Left forelimb (tissue), 1 donor: ENCODE data around the gene NT5C2.
A peak's percentile ranks its signal among the peaks of the same experiment; 100 is the strongest.
"Not testable (repeated sequence)": the region's sequence is repeated elsewhere in the genome, so short reads cannot be mapped to it uniquely, and the experiment has no call there.

Experiments used
- DNase-seq: peaks from one replicate; pipeline ENCODE4 v3.0.0-alpha.2; 2018; ENCODE audit warnings: low spot score

NT5C2 gene

GRCh38 chr10:103202319-103202718, 9.2 kb upstream of the NT5C2 start:
- no peak for DNase-seq

- DNase-seq: no peak
Measured at GRCh38 chr10:103199488-103199887, 6.4 kb upstream of the NT5C2 start.

DNA sequence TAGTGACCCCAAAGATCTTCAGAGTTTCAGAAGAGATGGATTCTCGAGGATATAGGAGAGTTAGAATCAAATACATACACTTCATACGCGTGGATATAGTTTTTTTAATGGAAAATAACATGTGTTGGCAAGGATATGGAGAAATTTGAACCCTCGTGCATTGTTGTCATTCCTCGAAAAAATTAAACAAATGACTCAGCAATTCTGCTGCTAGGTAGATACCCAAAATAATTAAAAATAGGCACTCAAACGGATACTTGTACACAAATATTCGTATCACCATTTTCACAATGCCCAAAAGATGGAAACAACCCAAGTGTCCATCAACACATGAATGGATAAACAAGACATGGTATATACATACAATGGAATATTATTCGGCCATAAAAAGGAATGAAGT, 5.6 kb upstream of the NT5C2 start:
- no peak for DNase-seq

DNA sequence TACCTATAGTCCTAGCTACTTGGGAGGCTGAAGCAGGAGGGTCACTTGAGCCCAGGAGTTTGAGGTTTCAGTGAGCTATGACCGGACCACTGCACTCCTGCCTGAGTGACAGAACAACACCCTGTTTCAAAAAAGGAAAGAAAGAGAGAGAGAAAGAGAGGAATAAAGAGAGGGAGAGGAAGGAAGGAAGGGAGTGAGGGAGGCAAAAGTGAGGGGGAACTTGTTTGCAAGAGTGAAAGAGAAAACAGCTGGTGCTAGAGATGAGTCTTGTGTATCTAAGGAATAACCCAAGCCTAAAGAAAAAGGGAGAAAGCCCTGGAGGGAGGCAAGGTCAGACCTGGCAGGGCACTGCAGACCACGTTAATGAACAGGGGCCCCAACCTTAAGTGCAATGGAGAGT, 4.8 kb upstream of the NT5C2 start:
- DNase-seq: no peak

DNA sequence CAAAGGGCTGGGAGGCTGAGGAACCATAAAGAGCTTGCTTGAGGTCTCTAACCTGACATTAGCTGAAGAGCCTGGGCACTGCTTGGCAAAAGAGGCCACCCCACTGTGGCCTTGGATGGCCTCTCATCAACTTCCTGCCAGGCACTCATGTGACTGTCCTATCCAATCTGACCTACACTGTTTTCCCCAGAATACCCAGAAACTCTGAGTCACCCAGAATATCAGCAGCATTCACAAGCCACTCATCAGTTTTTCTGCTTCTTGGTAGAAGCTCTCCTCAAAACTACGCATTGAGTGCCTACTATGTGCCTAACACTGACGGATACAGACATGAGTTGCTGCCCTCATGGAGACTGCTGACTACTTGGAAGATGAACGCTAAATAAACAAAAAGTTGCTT, 4.1 kb upstream of the NT5C2 start:
- no peak for DNase-seq

DNA sequence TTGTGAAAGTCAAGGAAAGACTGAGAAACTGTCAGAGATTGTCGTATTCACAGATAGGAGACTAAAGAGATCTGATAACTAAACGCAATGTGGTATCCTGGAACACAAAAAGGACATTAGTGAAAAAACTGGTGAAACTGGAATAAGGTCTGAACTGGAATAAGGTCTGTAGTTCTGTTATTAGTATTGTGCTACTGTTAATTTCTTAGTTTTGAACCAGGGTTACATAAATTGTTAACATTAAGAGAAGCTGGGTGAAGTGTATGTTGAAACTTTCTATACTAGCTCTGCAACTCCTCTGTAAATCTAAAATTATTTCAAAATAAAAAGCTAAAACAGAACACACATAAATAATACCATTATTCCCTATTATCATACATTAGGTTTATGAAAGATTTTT, 3.4 kb upstream of the NT5C2 start:
- DNase-seq: no peak

DNA sequence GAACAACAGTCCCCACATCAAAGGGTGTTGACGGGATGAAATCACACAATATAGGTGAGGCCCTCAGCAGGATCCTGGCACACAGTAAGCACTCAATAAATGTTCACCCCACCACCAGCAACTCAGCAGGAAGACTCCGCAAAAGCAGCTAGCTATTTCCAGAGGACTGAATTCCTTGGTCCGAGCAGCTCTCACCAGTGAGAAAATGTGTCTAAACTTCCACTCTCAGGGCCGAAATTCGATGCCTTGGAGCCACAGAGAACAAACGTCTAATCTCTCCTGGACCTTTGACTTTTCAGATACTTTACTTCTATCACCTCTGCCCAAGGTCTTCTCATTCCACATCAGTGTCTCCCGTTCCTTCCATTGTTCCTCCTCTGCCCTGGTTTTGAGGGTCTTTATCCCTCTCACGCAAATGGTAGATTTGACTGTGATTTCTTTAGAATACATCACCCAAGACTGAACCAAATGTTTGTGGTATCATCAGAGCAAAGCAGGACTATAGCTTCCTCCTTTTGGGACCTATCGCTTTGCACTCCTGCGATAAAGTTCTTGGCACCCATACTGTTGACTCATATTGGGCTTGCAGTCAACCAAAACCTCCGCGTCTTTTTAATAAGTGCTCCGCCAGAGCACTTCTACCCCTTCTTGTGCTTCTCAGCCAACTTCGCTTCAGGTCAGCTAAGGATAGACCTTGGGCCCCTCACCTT, 903 bp upstream of the NT5C2 start:
- DNase-seq: no peak

- DNase-seq: peak; percentile 87
Measured at GRCh38 chr10:103192451-103193106, 493 bp downstream of the NT5C2 start.

- DNase-seq: no peak
Measured at GRCh38 chr10:103192089-103192450, 1.0 kb downstream of the NT5C2 start.

DNA sequence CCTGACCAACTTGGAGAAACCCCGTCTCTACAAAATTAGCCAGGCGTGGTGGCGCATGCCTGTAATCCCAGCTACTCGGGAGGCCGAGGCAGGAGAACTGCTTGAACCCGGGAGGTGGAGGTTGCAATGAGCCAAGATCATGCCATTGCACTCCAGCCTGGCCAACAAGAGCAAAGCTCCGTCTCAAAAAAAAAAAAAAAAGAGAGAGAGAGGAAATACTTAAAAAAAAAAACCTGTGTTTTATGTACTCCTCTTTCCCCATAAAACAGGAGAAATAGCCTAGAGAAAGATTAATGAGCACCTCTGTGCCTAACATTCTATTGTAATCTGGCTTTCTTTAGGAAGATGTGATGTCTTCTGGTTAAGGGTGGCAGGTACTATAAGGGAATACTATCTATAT, 1.9 kb downstream of the NT5C2 start:
- not testable (repeated sequence) for DNase-seq

GRCh38 chr10:103188853-103189252, 4.2 kb downstream of the NT5C2 start:
- no peak for DNase-seq

- no peak for DNase-seq
Measured at GRCh38 chr10:103186128-103186527, 6.9 kb downstream of the NT5C2 start.

DNA sequence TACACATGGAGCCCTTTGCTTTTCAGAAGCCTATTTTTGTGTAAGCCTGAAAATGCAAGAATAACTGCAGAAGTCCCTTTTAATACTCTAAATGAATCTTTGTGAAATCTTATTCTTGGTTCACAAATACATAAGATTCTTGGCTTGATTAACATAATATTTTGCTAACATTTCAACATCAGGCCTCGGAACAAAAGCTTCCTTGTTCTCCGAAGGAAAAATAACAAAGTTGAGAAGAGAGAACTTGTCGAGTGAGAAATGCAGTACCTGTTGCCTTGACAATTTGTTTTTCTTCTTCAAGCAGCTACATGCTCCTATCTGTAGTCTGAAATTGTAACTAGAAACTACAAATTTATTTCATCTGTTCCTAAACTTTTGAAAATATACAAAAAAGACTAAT, 8.5 kb downstream of the NT5C2 start:
- DNase-seq: no peak

GRCh38 chr10:103183991-103184451, 9.1 kb downstream of the NT5C2 start:
- DNase-seq: not testable (repeated sequence)

DNA sequence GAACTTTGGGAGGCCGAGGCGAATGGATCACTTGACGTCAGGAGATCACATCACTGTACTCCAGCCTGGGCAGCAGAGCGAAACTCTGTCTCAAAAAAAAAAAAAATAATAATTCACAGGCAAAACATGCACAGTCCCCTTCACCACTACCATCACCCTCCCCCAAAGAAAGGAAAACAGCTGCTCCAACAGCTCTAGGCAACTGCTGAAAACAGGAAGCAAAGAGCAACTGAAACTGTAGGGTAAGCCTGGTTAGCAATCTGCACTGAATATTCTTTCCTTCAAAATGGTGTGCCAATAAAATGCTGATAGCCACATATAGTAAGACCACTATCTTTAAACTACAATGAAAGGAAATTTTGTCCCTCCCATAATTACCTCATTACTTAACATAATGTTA, 11.8 kb downstream of the NT5C2 start:
- no peak for DNase-seq

- no peak for DNase-seq
Measured at GRCh38 chr10:103180491-103180890, 12.6 kb downstream of the NT5C2 start.

GRCh38 chr10:103177123-103177522, 15.9 kb downstream of the NT5C2 start:
- no peak for DNase-seq

DNA sequence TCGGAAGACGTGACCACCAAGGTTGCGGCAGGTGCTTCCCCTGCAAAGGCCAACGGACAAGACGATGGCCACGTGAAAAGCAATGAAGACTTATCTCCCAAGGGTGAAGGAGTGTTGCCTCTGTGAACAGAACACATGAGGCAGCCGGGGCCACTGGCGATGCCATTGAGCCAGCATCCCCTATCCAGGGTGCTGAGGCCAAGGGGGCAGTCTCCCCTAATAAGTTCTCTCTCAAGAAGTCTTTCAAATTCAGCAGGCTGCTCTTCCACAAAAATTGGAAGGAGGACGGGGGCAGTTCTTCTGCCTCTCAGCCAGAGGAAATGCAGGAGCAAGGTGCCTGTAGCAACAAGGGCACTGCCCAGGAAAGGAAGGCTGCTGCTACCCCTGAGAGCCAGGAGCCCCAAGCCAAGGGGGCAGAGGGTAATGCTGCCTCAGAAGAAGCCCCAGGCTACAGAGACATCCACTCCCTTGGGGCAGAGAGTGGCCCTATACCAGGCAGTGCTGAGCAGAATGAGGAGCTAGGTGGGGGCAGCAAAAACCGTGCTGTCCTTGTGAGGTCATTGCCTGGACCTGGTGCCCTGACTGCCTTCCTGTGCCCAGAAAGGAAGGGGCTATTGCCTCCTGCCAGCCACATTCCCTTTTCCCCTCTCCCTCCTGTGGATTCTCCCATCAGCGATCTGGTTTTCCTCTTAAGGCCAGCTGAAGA, 17.3 kb downstream of the NT5C2 start:
- DNase-seq: no peak

DNA sequence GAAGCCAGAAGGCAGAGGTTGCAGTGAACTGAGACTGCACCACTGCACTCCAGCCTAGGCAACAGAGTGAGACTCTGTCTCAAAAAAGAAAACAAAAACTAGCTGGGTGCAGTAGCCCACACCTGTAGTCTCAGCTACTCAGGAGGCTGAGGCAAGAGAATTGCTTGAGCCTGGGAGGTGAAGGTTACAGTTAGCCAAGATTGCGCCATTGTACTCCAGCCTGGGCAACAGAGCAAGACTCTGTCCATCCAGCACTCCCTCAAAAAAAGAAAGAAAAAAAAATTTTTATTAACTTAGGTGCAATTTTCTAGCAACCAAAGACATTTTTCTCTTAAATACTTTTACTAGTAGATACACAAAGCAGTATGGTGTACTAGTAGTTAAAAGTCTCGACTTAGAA, 18.7 kb downstream of the NT5C2 start:
- DNase-seq: not testable (repeated sequence)

DNA sequence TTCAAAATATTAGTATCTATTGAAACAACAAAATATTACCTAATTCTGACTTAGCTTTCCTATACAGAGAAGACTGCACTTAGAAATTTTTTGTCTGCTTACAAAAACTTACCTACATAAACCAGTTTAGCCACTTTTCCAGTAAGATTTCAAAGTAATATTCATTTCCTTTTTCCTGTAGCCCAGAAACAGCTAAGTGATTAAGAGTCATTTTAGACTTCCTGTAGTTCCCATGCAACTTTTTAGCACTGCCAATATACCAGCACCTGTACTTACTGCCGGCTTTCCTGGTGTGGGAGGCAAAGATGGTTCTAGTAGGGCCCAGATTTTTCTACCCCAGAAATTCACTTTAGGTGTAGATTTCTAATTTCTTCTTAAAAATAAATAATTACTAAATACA, 21.8 kb downstream of the NT5C2 start:
- DNase-seq: no peak

DNA sequence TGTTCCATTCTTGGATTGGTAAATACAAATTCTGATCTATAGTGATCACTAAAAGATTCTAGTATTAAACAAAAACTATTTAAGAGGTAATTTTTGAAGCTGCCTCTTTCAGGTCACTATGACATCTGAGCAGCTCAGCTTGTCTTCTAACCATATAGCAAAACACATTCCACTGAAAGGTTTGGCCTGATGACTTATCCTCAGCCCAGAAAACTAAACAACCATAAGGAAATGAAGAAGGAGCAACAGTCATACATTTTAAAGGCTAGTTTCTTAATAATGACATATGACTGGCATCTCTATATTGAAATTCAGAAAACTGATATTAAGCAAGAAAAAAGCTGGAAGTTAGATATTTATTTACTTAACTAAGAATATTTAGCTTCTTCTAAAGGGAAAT, 24.6 kb downstream of the NT5C2 start:
- no peak for DNase-seq

DNA sequence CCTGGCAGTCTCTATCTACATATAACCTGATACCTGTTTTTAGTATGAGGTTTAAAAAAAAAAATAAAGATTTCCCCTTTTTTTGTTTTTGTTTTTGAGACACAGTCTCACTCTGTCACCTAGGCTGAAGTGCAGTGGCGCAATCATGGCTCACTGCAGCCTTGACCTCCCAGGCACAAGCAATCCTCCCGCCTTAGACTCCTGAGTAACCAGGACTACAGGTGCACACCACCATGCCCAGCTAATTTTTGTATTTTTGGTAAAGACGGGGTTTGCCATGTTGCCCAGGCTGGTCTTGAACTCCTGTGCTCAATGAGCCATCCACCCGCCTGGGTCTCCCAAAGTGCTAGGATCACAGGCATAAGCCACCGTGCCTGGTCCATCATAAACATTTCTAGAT, 25.5 kb downstream of the NT5C2 start:
- DNase-seq: not testable (repeated sequence)

- DNase-seq: no peak
Measured at GRCh38 chr10:103166523-103166922, 26.5 kb downstream of the NT5C2 start.
